ENCODE results near the gene OTX2.
A peak's percentile ranks its signal among the peaks of the same experiment; 100 is the strongest.

Gene OTX2

DNA sequence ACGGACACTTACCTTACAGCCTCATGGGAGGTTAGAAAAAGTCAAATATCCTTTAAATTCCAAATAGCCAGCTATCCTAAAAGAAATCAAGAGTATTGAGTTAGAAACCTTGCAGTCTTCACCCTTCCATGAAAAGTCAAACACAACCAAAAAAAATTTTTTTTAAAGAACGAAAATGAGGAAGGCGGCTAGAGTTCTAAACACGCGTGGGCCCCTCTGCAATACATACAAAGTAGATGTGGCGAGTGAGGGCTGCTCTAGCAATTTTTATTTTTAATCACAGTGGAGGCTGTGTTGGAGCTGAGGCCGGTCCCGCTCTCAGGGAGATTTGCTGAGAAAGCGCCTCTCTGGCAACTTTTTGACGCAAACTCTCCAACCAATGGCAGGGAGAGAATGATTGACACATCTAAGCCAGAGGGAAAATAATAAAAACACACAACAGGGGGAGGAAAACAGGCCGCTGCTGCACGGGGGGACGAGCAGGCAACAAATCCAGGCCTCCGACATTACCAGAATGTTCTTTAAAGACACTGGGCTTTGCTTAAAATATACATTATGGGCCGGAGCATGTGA, at the start of gene OTX2:
Gene OTX2, minus strand, starts transcription at position 333 of the 573 bp plus-strand sequence. CDS start 5,023 bp downstream, outside the sequence.
- no peak for DNase-seq

DNA sequence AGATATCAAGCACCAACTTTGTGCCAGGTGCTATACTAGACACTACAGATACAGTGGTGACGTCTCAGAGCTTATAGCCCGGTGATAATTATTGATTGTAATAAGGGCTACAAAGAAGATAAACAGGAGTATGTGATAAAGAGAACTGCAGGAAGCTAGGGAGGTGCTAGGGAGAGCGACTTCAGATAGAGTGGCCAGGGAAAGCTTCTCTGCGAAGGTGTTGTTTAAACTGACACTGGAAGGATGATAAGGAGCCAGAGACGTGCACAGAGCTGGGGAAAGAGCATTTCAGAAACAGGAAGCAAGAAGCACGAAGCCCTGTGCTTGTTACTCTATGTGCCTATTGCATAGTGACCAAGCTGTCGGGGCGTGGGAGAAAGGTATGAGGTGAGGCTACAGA, 48.1 kb upstream of the OTX2 start:
- DNase-seq = no peak

DNA sequence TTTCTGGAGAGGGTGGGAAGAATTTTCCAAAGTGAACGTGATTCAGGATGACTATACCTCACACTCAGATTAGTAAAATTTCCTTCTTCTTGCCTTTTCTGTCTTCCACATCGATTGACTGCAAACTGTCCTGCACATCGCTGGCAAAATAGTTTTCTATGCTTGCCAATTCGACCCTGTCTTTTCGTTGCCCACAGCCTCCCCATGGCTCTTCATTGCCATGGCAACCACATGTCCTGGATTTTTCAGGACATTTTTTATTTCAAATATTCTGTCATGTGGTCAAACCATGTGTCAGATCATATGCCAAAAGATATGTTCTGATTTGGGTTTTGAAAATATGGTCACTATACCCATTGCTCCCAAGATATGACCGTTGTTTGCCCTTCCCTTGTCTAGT, 46.9 kb upstream of the OTX2 start:
- no peak for DNase-seq

DNA sequence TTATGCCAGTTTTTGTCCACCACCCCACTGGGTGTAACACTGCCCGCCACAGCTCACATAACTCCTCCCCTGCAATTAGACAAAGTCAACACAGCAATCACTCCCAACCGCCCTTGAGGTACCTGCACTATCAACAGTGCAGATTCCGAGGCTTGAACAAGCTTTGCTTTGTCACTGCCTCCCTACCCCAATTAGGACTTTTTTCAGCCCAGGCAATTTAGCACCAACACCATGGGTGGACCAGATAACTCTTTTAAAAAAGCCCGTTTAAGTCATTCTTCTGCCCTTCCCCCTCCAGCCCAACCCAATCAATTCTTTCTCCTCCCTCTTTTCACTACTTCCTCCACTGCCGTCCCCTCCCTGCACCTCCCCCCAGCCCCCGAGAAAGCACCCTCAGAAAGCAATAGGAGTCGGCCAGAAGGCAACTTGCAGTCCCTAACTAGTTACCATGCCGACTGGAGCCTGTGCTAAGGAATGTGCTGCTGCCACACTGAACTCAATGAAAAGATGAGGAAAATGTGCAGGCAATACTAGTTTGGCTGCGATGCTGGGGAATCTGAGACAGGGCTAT, 45.7 kb upstream of the OTX2 start:
- DNase-seq = peak; percentile 77

DNA sequence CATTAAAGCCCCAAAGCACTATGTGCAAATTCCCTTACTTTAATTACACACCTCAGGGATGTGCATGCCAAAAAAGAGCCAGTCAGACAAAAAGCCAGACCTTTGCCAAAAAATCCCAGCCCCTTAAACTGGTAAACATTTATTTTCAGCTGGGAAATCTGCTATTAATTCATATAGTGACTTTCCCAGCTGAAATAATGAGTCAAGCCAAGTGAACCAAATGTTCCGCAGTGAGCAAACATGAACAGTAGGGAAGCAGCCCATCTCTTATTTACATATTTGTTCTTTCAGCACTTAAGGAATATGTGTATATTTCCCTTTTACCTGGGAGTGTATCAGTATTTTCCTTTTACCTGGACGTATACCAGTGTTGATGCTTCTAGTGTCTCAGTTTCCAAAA, 44.0 kb upstream of the OTX2 start:
- DNase-seq = peak; percentile 85

DNA sequence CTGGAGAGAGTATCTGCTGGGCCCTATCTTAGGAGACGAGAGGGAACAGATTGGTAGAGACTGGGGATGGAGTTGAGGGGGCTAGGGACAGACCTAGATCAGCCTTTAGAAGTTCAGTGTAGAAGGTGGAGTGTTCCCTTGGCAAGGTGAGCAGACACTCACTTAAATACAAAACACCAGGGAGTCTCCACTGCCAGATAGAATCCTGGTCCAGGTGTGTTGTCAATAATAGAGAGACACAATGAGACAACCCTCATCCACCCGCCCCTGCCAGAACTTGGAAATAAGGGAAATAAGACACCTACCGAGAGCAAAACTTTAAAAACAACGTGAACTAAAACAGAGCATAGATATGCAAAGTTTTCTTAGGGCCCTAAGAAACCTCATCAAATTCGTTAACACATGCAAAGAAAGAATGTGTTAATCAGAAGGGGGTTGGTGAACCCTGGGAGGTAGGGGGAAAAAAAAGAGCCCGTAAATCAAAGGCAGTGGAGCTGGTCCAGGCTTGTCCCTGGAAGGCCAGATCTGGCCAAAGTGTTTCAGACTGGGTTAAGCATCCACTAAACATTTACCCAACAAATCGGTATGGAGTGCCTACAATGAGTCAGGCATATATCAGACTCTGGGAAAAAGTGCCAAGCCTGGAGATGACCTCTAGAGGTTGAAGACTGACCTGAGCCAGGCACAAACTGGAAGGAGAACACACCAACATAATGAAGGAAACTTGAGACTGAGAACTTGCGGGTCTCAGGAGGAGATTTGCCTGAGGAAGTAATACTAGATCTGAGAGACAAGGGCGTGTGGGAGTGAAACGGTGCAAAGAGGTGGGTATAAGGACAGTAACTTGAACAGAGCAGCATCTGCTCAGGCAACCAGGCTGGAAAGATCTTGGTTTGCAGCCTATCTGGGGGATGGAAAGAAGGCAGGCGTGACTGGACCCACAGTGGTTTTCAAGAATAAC, 37.0 kb upstream of the OTX2 start:
- DNase-seq = no peak

DNA sequence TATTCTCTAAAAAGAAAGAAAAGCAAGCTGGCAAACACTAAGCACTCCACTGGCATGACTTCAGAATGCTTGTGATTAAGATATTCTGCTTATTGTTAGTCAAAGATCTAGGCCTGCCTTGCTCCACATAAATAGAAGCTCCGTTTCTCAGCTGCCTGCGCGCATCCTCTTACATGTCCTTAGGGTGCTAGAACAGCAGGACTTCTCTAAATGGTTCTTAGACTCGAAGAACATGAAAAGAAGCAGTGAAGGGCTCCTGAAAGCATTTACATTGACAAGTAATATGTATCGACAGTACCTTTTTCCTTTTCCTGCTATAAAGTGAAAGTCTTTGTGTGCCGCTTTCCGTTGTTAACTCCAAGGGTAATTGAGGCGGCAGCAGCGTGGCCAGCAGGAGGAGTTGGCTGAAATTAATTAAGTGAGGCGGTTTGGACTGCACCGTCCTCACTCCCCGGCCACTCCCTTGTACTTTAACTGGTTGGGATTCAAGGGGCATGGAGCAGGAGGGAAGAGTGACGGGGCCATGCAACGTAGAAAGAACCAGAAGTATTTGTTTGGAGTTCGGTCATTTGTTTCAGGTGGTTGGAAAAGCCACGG, 34.2 kb upstream of the OTX2 start:
- no peak for DNase-seq

DNA sequence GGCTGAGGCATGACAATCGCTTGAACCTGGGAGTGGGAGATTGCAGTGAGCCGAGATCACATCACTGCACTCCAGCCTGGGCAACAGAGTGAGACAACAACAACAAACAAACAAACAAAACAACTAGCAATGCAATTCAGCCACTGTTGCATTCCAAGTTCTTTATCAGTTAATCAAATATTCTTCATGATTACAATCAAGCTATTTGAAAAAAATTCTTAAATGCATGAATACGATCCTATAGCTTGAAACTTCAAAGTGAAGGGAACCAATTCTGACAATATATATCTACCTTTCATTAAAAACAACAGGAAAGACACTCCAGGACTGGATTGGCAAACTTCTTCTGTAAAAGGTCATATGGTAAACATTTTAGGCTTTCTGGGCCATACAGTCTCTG, 31.3 kb upstream of the OTX2 start:
- DNase-seq = no peak

DNA sequence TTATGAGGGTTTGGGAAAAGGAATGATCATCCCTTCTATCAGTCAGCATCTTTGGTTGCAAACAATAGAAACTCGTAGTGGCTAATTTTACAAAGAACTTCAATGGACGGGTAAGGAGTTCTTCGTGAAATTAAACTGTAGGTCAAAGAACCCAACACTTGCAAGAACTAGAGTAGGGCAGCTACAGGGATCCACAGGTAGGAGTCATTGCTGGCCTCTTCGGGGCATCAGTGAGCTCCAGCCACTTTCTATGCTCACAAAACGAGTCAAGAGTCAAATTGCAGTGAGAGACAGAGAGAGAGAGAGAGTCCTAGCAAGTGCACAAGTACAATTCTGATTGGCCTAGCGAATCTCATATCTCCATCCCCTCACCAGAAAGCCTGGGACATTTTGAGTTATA, 29.9 kb upstream of the OTX2 start:
- DNase-seq = no peak

DNA sequence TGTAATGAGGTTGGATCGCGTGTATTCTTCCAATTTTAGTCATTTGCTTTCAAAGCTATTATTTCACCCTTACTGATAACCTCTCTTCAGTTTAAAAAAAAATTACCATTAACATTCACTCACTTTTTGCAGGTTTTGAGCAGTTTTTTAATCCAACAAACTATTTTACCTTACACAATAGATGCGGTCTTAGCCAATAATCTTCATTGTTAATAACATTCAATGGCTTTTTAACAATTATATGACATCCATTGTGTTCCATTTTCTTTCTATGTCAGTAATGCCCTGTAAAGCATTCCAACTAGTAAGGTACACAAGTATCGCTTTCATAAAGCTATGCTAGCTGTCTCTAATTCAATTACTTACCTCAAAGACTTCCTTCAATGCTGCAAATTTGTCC, 18.9 kb upstream of the OTX2 start:
- DNase-seq = no peak

DNA sequence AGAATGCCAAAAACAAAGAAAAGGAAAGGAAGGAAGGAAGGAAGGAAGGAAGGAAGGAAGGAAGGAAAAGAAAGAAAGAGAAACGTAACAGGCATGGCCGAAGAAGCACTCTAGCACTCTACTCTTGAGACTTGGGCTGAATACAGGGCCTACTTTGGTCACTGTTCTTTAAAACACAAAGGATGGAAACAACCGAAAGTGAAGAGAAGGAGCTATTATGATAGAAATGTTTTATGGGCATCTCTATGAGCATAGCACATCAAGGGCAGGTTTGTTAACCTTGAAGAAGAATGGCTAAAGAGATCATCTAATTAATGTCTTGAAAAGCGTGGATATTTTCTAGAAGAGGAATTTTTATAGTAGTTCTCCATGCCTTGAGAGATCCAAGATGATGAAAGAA, 15.9 kb upstream of the OTX2 start:
- no peak for DNase-seq

DNA sequence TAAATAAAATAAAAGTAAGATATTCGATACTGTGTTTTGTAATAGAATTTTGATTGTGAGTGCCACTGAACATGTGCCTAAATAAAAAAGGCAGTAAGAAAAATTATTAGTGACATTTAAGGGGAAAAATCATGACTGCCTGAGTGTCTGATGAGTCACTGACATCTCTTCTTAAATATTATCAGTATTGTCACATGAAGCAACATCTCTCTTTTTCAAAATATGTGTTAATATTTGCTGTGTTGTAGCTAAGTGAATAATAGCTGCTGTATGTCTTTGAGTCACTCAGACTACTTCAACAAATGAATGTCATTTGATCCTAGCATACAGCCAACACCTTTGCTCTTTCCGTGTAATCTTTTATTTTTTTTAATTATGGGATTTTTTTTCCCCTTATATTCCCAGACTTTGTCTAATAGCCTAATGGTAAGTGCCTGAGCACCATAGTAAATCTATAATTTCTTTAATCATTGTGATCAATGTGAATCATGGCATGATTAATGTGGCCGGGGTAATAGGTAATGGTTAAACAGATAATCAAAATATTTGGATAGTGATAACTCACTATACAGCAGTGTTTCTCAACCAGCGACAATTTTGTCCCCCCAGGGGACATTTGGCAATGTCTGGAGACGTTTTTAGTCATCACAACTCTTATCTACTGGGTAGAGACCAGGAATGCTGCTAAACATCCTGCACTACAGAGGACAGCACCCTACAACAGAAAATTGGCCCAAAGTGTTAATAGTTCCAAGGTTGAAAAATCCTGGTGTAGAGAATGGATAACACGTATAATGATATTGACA, 11.7 kb upstream of the OTX2 start:
- DNase-seq = no peak

DNA sequence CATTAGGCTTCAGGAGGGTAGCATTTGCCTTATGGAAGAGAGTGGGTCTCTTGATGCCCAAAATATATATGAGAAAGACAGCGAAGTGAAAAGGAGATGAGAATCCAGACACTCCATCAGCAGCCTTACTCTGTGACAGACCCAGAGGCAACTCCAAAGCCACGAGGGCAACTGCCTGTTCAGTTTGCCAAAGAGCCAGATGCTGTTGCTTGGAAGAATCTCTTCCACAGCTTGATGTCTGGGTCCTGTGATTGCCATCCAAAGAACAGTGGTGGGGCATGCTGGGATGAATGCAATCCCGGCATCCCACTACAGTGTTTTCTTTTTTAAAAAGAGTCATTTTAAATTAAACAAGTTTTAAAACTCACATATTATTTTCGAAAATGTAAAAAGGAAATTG, 10.9 kb upstream of the OTX2 start:
- DNase-seq = no peak

DNA sequence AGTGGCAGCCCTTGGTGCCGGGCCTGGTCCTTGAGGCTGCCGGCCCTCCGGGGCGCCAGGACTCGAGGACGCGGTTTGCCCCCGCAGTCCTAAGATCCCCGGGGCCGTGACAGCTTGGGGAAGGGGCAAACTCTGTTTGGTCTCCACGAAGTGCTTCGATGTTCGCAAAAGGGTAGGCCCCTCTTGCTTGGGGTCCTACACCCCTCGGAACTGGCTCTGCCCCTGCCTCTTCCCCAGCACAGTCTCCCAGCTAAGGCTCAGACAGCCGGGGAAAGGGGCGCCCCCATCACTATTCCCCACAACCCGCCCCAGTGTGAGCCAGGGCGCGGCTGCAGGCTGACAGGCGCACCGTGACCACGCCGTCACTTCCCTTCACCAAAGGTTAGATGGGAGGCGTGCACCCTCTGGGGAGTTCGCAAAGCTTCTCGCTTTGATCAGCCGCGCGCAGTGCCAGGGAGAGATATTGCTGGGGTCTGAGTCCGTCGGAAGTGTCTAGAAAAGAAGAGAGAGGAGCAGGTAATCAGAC, 7.2 kb upstream of the OTX2 start:
- no peak for DNase-seq

DNA sequence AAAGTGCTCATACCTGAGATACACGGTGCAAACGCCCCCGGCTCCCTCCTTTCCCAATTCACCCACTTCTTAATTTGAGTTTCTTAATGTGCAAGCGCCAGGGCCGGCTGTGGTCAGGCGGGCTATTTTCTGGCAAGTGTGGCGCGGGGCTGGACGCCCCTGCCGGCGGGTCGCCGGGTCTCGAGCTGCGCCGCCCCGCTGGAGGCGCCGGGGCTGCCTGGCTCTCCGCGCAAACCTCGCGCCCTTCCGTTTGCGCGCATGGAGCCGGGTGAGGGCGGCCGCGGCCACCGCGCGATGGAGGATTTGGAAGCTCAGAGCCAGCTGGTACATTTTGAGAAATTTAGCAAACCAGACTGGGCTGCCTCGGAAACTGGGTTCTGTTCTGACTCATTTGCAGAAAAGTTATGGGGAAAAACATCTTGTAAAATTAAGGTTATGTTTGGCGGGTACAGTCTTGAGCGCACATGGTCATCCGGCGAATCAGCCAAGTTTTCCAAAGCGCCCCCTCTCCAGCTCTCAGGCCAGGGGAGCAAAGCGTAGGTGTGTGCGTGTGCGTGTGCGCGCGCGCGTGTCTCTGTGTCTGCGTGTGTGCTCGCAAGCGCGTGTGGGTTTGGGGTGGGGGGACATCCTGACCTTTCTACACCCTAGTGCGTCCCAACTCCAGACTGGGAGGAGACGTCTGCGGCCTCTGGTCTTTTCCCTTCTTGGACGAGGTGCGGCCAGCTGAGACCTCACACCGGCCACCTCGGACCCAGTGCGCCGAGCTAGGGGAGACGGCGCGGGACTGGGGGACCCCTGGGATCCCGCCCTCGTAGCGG, 6.5 kb upstream of the OTX2 start:
- no peak for DNase-seq

DNA sequence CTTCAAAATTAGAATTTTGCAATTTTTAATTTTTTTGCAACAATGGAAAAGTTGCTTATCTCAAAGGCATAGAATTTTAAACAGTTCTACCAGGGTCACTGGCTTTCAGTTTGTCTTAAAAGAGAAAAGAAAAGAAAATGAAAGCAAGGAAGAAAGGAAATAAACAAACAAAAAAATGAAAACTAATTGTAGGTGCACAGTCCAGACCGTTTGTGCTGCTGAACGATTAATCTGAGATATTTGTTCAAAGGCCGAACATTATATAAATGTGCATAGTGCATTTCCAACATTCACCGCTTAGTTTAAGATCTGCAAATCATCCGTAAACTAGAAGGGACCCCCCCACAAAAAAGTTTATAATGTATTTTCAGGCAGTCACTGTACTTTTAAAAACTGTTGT, 5.5 kb upstream of the OTX2 start:
- no peak for DNase-seq

DNA sequence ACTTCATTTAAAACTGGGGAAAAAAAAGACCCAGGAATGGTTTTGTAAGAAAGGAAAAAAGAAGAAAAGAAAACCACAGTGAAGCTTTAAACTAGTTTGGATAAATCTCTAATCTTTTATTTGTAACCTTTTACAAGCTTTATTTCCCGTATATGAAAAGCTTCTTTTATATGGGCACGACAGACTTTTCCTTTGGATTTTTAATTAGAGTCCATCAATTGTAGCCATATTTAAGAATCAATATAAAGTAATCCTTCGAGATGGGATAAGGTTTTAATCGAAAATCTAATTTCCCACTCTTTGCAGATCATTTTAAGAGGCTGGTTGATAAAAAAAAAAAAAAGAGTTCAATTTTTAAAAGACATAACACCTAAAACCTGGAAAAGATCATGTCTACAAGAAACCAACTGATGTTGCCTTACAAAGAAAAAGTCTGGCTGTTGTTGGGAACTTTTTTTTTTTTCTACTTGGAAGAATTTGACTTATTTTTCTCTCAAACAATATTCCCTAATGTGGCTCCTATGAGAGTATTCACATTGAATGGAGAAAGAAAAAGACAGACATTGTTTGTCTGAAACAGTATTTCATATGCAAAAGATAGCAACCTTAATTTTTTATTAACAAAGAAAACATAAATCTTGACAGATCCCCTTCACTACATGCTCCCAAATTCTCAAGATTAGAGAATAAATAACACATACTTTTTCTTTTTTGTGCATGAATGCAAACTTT, 4.9 kb upstream of the OTX2 start:
- no peak for DNase-seq

DNA sequence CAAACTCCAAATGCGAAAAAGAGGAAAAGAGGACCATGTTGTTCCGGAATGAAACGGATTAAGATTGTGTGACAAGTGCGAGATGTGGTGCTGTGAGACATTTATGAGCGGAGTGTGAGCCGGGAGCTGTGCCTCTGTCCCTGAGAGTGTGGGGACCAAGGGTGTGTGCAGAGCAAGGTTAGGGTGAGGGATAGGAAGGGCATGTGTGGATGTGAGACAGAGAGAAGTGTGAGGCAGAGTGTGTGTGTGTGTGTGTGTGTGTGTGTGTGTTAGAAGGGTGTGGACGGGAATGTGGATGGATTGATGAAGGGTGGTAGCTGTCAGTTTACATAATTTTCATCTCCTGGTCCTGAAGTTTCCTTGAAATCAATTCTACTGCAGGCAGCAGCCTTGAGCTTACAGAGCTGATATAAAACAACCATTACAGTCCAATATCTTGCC, 4.3 kb upstream of the OTX2 start:
- no peak for DNase-seq

DNA sequence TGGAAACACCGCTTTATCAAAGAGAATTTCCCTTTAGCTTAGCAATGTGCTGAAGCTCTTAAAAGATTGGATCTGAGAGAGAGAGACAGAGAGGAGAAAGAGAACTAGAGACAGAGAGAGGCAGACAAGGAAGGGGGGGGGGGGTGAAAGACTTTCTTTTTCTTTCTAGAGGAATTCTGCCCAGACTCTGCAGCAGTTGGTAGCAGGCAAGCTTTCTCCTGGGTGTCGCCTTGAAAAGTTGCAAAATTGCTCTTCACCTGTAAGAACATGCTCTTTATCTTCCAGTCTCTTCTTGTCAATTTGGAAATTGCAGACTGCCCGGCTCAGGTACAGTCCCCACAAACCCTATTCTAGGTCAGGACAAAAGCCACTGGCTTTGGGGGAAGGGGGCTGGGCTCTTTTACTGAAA, 2.9 kb upstream of the OTX2 start:
- no peak for DNase-seq

DNA sequence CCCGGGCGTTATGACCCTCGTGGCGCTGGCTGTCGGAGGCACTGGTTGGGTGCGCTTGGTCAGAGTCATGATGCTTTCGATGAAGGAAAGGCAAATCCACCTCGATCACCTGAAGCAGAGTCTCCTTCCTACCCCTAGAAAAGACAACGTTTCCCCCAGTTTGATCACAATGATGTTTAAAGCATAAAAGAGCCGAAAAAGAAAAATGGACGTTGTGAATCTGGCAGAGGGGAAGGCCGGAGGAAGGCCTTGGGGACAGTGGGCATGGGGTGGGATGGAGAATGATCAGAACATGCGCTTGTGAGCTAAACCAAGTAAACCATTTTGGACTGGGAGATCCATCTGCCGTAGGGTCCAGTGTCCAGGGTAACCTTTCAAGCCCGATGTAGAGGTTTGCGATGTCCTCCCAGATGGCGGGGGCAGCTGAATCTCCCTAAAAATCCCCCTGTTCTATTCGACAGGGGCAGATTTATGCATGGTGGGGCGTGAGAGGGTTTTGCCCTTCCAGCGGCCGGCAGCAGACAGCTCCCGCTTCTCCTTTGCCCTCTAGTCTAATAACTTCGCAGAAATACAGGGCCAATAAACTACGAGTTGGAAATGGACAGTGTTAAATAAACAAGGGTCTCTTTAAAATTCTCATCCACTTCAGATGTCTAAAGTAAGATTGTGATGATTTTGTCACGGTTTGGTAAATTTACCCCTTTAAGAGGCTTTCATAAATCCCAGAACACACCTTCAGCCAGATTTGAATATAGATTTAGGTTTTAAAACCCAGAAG, 2.3 kb upstream of the OTX2 start:
- no peak for DNase-seq

All from COR-L47 (cell line).